H1 (cell line): ENCODE results near the gene NGEF. TPM values are rescaled to one million over a fixed set of nuclear protein-coding genes. Genes with fewer than 3 reads are reported as not detected.

ENCODE experiments used
- CHD1 ChIP-seq: IDR thresholded peaks from 2 replicates; pipeline ENCODE4 v1.6.1; 2012; ENCODE audit warnings: low read depth, low read length, improper control_type of control experiment
- polyA plus RNA-seq, 7 experiments: library from polyadenylated mRNA; depleted of rRNA in 3 of 7; stranded (reverse) in 5 of 7; unstranded in 2 of 7; fragments of >200 nt in 5 of 7; fragments of 200-250 nt in 2 of 7; gene quantifications; 1 replicate in 5 of 7; 2 replicates in 1 of 7; 4 replicates in 1 of 7; pipeline versions ENCODE4 v1.2.1 to v1.2.3, GENCODE V29; 2011 to 2013; ENCODE audit warnings: missing spikeins in 2 of 7, mixed read lengths in 2 of 7
- total RNA-seq: library from RNA; stranded (reverse); fragmentation: NEBNext Ultra II Directional; extraction: Animal tissue kit (Norgen Biotek cat#: 25700); gene quantifications from 2 replicates; pipeline ENCODE4 v1.2.1, GENCODE V29; 2021

The NGEF gene
- total and polyA plus RNA-seq, 2 of the 8 experiments (the other 6 are each of a cell fraction or from before 2014, with no cell fraction given), result 2.7 to 3.2 TPM

DNA sequence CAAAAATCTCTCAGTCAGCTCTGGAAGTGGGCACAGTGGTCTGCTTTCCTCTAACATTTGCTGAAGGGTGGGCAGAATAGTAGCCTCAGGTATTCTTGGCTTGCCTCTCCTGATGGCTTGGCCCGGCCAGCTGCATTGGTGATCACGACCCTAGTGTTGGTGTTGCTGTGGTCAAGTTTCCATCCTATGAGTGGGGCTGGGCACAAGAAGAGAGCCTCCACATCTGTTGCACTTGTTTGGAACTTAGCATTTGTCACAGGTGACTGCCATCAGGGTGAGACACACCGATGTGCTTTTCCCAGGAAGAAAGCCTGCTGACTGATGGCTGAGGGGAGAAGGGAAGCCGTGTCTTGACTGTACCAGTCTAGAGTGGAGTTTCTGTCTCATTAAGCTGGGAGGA, 176.1 kb downstream of the NGEF start (continued):
- TF ChIP-seq CHD1, result no peak
